T-helper 17 cell (primary cell): Measurements from ENCODE around the gene RAP2C. TPM values are rescaled to one million over a fixed set of nuclear protein-coding genes. Genes with fewer than 3 reads are reported as not detected.
A peak's percentile ranks its signal among the peaks of the same experiment; 100 is the strongest.

Source experiments
- ATAC-seq: fragments of 150-1000 bp; cut with Tn5 transposase; 2 replicates; pipeline ENCODE4 v1.10.0; 2021; ENCODE audit warnings: mild to moderate bottlenecking, moderate library complexity
- DNase-seq, 3 donors: peaks; one replicate each; pipeline versions ENCODE4 v3.0.0 to v3.0.0-alpha.2; 2020 to 2021
- H3K9me3 ChIP-seq: one replicate; pipeline ENCODE4 v1.7.0; 2013; ENCODE audit warnings: low read length, mild to moderate bottlenecking; ENCODE audit not compliant: control insufficient read depth, poor library complexity, severe bottlenecking
- H3K27ac Mint-ChIP-seq: one replicate; pipeline ENCODE4 v1.8.0; 2022; ENCODE audit warnings: mild to moderate bottlenecking, moderate library complexity, mixed read lengths
- H3K27me3 Mint-ChIP-seq: one replicate; pipeline ENCODE4 v1.8.0; 2022; ENCODE audit warnings: mixed read lengths
- H3K36me3 Mint-ChIP-seq: one replicate; pipeline ENCODE4 v1.8.0; 2022; ENCODE audit warnings: low read depth, mixed read lengths
- H3K4me1 Mint-ChIP-seq: one replicate; pipeline ENCODE4 v1.8.0; 2022; ENCODE audit warnings: mild to moderate bottlenecking, mixed read lengths
- H3K4me3 Mint-ChIP-seq: one replicate; pipeline ENCODE4 v1.8.0; 2022; ENCODE audit warnings: mild to moderate bottlenecking, moderate library complexity, mixed read lengths
- total RNA-seq, 4 donors: library from RNA in 2 of 4; stranded (reverse) in 2 of 4; gene quantifications; one replicate each; pipeline ENCODE4 v1.2.3 and lab custom pipeline; 2022 to 2026

RAP2C gene
- total RNA-seq (10 to 100 TPM; 38.5 to 47.2 TPM), total RNA-seq (lab: John Stamatoyannopoulos, UW) (64.8 to 65.0 reads per million in 2 donors)

DNA sequence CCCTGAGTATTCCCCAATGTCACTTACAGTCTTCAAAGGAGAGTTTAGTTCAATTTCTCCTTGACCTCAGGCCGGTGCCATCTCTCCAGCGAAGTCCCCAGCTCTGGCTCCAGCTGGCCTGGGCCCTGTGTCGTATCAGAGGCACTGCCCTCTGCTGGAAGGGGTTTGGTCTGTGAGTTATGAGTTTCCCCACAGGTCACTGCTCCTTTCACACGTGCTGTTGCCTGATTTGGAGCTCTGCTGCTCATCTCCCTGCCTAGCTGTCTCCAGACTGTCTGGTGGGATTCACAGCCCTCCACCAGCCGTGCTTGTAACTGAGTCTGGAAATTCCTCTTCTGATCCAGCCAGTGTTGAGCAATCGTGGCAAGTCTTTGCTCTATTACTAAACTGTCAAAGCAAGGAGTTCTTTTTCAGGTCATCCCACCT is at the start of gene RAP2C:
Gene RAP2C, minus strand, starts transcription at position 105 of the 426 bp plus-strand sequence. CDS start 2,179 bp downstream, outside the sequence.
- peak; percentile 27 for ATAC-seq
- Mint-ChIP-seq H3K27ac (peak within 1 kb of the TSS; percentile 94), H3K4me1 (peaks cover 16% of the 10 kb centered on the region), H3K4me3 (peak within 1 kb of the TSS; percentile 94), H3K36me3 (no peaks in the 10 kb centered on the region), H3K27me3 (no peaks in the 10 kb centered on the region)
- peak; percentile 17 to 37 (median 35) for DNase-seq
- no peaks in the 10 kb centered on the region for H3K9me3 ChIP-seq

GRCh38 chrX:132267392-132267791 is 48.1 kb upstream of the RAP2C start:
- H3K4me1 Mint-ChIP-seq: peaks cover 5% of the 10 kb centered on the region
- no peak overlapping the region for H3K27ac Mint-ChIP-seq
- H3K4me3 Mint-ChIP-seq: no peak overlapping the region
- no peak for ATAC-seq
- no peaks in the 10 kb centered on the region for H3K27me3 Mint-ChIP-seq
- DNase-seq: no peak
- H3K9me3 ChIP-seq: no peaks in the 10 kb centered on the region
- peaks cover 2% of the 10 kb centered on the region for H3K36me3 Mint-ChIP-seq

DNA sequence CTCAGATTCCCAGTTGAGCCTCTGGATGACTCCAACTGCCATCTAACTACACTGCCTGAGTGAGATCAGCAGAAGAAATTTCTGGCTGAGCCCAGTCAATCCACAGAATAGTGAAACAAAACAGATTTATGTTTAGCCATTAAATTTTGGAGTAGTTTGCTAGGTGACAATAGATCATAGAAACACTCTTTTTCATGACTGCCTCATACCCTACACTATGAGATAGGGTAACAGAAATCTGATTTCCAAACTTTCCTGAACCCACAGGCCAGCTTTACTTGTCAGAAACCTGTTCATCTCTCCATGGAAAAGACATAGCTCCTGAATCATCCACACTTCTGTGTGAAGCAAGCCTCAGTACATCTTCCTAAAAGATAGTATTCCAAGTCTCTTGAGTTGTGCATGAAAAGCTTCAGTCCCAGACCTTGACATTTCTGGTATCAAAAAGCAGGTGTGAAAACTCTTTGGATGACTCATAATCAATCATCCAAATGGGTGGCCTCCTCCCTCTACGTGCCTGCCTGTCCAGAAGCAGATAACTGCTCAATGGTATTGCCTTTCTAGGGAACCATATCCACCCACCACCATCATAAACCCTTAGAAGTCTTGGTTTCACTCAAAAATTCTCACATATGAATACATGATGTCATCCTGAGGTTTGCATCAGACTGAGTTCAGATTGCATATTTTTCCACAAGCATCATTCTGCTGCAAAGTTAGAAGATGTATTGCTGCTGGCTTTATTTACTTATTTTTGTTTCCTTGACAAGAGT is 47.5 kb upstream of the RAP2C start:
- H3K9me3 ChIP-seq: no peaks in the 10 kb centered on the region
- peaks cover 2% of the 10 kb centered on the region for H3K36me3 Mint-ChIP-seq
- no peak overlapping the region for H3K4me3 Mint-ChIP-seq
- no peaks in the 10 kb centered on the region for H3K27me3 Mint-ChIP-seq
- ATAC-seq (no peak), DNase-seq (no peak)
- H3K27ac Mint-ChIP-seq: no peak overlapping the region
- peaks cover 5% of the 10 kb centered on the region for H3K4me1 Mint-ChIP-seq

GRCh38 chrX:132263127-132263526 is 43.9 kb upstream of the RAP2C start:
- no peak for ATAC-seq
- no peaks in the 10 kb centered on the region for H3K27me3 Mint-ChIP-seq
- H3K9me3 ChIP-seq: no peaks in the 10 kb centered on the region
- H3K4me1 Mint-ChIP-seq: no peaks in the 10 kb centered on the region
- H3K36me3 Mint-ChIP-seq: no peaks in the 10 kb centered on the region
- DNase-seq: no peak
- H3K27ac Mint-ChIP-seq: peak overlapping the region; percentile 49
- no peak overlapping the region for H3K4me3 Mint-ChIP-seq

GRCh38 chrX:132258509-132258908 is 39.3 kb upstream of the RAP2C start:
- no peaks in the 10 kb centered on the region for H3K9me3 ChIP-seq
- Mint-ChIP-seq H3K27me3 (no peaks in the 10 kb centered on the region), H3K36me3 (no peaks in the 10 kb centered on the region), H3K4me1 (no peaks in the 10 kb centered on the region), H3K4me3 (no peak overlapping the region), H3K27ac (no peak overlapping the region)
- no peak for DNase-seq
- ATAC-seq: no peak

- Mint-ChIP-seq H3K27me3 (no peaks in the 10 kb centered on the region), H3K36me3 (peaks cover 2% of the 10 kb centered on the region), H3K4me3 (no peak overlapping the region), H3K27ac (no peak overlapping the region), H3K4me1 (no peaks in the 10 kb centered on the region)
- ATAC-seq (no peak), DNase-seq (no peak)
- no peaks in the 10 kb centered on the region for H3K9me3 ChIP-seq
These were observed 37.9 kb upstream of the RAP2C start for GRCh38 chrX:132257116-132257515.

DNA sequence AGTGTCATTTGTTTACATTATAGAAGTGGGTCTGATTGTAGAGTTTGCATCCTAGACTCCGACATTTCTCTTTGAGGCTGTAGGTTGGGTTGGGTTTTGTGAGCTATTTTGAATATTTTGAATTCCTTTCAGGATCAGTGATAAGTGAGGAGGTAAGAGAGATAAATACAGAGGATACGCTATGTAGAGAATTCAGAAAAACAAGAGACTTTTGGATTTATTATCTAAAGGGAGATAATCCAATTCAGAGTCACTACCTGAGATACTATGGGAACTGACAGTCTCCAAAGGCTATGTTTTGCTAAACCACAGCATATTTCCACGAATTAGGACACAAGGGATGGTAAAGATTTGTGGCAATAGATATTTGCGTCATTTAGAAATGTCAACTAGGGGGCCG is 16.9 kb upstream of the RAP2C start:
- no peak for ATAC-seq
- peaks cover 6% of the 10 kb centered on the region for H3K4me1 Mint-ChIP-seq

GRCh38 chrX:132235488-132235887 is 16.2 kb upstream of the RAP2C start:
- H3K4me3 Mint-ChIP-seq: no peak overlapping the region
- H3K36me3 Mint-ChIP-seq: no peaks in the 10 kb centered on the region
- H3K4me1 Mint-ChIP-seq: peaks cover 5% of the 10 kb centered on the region
- ATAC-seq: no peak
- no peak for DNase-seq
- H3K27ac Mint-ChIP-seq: no peak overlapping the region
- no peaks in the 10 kb centered on the region for H3K27me3 Mint-ChIP-seq
- no peaks in the 10 kb centered on the region for H3K9me3 ChIP-seq

More for the DNA sequence above, 16.9 kb upstream of the RAP2C start:
- Mint-ChIP-seq H3K4me3 (no peak overlapping the region), H3K27me3 (no peaks in the 10 kb centered on the region), H3K36me3 (no peaks in the 10 kb centered on the region), H3K27ac (no peak overlapping the region)
- no peak for DNase-seq
- no peaks in the 10 kb centered on the region for H3K9me3 ChIP-seq

DNA sequence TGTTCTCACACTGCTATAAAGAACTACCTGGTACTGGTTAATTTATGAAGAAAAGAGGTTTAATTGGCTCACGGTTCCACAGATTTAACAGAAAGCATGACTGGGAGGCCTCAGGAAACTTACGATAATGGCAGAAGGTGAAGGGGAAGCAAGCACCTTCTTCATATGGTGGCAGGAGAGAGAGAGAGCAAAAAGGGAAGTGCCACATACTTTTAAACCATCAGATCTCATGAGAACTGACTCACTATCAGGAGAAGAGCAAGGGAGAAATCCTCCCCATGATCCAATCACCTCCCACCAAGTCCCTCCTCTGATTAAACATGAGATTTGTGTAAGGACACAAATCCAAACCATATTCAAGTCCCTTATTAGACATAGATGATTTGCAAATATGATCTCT is 12.3 kb upstream of the RAP2C start:
- no peaks in the 10 kb centered on the region for H3K27me3 Mint-ChIP-seq
- peaks cover 17% of the 10 kb centered on the region for H3K4me1 Mint-ChIP-seq
- H3K9me3 ChIP-seq: no peaks in the 10 kb centered on the region
- H3K27ac Mint-ChIP-seq: no peak overlapping the region
- ATAC-seq (no peak), DNase-seq (no peak)
- peaks cover 2% of the 10 kb centered on the region for H3K36me3 Mint-ChIP-seq
- H3K4me3 Mint-ChIP-seq: no peak overlapping the region

DNA sequence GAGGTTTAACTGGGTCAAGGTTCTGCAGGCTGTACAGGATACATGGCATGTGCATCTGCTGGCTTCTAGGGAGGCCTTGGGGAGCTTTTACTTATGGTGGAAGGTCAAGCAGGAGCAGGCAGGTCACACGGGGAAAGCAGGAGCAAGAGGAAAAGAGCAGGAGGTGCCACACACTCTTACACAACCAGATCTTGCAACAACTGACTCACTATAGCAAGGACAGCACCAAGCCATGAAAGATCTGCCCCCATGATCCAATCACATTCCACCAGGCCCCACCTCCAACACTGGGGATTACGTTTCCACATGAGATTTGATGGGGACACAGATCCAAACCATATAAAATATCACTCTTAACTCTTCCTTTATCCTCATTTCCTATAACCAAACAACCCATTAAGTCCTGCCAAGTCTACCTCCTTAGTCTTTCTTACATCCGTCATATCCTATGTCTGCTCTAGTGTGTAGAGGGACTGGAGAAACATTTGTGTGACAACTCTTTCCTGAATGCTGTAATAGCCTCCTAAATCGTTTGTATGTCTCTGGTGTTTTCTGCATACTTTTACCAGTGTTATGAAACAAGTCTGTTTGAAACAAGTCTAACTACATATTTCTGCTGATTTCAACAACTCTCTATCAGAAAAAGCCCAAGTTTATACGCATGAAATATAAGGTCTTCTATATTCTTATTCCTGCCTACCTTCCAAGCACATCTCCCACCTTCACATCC is 8.3 kb upstream of the RAP2C start:
- no peaks in the 10 kb centered on the region for H3K27me3 Mint-ChIP-seq
- peaks cover 12% of the 10 kb centered on the region for H3K4me1 Mint-ChIP-seq
- H3K4me3 Mint-ChIP-seq: no peak overlapping the region
- DNase-seq (no peak), ATAC-seq (no peak)
- peak overlapping the region; percentile 16 for H3K27ac Mint-ChIP-seq
- peaks cover 2% of the 10 kb centered on the region for H3K36me3 Mint-ChIP-seq
- no peaks in the 10 kb centered on the region for H3K9me3 ChIP-seq

DNA sequence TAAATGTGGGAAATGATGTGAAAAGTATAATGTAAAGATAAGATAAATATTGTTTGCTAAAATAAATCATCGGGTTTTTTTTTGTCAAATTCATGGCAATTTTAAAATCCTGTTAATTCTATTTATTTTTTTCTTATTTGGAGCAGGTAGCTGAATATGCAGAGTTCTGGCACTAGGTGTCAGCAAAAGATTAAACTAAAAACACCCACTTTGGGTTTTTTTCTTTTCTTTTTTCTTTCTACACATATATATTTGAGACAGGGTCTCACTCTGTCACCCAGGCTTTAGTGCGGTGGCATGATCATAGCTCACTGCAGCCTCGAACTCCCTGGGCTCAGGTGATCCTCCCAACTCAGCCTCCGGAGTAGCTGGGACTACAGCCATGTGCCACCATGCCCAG is 6.9 kb upstream of the RAP2C start:
- Mint-ChIP-seq H3K27me3 (no peaks in the 10 kb centered on the region), H3K36me3 (peaks cover 2% of the 10 kb centered on the region), H3K4me3 (no peak overlapping the region), H3K27ac (no peak overlapping the region), H3K4me1 (peaks cover 12% of the 10 kb centered on the region)
- no peaks in the 10 kb centered on the region for H3K9me3 ChIP-seq
- DNase-seq (no peak), ATAC-seq (no peak)

- Mint-ChIP-seq H3K36me3 (peaks cover 2% of the 10 kb centered on the region), H3K27me3 (no peaks in the 10 kb centered on the region), H3K4me3 (peak overlapping the region; percentile 94), H3K27ac (peak overlapping the region; percentile 94), H3K4me1 (peaks cover 19% of the 10 kb centered on the region)
- no peaks in the 10 kb centered on the region for H3K9me3 ChIP-seq
- DNase-seq: peak; percentile 65 to 70 (median 68)
- ATAC-seq: peak; percentile 66
These were observed 991 bp downstream of the RAP2C start for GRCh38 chrX:132218100-132218812.
